IPS-11a (cell line): ENCODE measurements around the gene SCNN1B.
"Not testable (repeated sequence)": the region's sequence is repeated elsewhere in the genome, so short reads cannot be mapped to it uniquely, and the experiment has no call there.

Experiments used
- H3K4me3 ChIP-seq: one replicate; pipeline ENCODE4 v1.5.1; 2013; ENCODE audit warnings: low read depth, low read length, control low read depth

The SCNN1B gene

GRCh38 chr16:23288209-23288608 is 13.9 kb upstream of the SCNN1B start:
- H3K4me3 ChIP-seq: no peak overlapping the region

DNA sequence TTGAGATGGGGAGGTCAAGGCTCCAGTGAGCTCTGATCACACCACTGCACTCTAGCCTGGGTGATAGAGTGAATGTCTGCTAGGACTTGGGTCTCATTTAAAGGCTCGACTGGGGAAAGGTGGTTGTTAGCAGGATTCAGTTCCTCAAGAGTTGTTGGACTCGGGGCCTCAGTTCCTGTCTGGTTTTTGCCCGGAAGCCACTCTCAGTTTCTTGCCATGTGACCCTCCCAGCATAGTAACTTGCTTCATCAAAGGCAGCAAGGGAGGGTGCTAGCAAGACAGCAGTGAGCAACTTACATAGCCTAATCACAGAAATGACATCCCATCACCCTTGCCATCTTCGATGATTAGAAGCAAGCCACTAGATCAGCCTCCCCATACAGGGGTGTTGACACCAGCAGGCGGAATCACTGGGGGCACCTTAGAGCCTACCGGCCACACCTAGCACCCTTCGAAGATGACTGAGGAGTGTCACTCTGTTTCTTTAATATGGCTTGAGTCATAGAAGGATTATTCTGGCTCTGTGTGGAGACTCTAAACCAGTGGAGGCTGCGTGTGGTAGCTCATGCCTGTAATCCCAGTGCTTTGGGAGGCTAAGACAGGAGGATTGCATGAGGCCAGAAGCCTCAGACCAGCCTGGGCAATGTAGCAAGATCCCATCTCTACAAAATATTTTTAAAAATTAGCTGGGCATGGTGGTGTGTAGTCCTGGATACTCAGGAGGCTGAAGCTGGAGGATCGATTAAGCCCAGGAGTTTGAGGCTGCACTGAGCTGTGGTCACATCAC is 13.2 kb upstream of the SCNN1B start:
- H3K4me3 ChIP-seq: no peak overlapping the region

DNA sequence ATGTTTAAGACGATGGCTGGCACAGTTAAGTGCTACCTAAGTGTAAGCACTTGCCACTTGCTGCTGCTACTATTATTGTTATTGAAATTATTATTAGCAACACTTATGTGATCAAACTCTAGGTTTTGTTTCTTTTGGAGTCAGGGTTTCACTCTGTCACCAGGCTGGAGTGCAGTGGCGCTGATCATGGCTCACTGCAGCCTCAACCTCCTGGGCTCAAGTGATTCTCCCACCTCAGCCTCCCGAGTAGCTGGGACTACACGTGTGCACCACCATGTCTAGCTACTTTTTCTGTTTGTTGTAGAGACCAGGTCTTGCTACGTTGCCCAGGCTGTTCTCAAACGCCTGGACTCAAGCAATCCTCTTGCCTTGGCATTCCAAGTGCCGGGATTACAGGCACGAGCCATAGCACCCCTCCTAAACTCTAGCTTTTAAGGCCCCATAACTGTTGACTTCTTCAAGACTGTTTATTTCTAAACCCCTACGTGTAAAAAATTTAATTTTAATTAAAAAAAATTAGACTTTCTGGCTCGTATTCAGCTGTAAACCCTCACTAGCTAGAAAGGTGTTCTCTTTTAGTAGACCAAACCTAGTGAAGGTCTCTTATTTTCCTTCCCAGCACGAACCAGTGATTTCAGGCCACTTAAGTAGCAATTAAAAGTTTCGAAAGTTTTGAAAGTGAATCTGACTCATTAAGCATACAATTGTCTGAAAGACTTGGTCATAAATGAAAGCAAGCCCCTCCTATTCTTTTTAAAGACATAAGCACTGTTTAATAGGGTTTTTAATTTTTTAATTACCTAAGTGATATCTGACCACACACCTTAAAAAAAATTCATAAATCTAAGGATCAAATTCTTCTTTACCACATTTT is 11.7 kb upstream of the SCNN1B start:
- no peak overlapping the region for H3K4me3 ChIP-seq

DNA sequence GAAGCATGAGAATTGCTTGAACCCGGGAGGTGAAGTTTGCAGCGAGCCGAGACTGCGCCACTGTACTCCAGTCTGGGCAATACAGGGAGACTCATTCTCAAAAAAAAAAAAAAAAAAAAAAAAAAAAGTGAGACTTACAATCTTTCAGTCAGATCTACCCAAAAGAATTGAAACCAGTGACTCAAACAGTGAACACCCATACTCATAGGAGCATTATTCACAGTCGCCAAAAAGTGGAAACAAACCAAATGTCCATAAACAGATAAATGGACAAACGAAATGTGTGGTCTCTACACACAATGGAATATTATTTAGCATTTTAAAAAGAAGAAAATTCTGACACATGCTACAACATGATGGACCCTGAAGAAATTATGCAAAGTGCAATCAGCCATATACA is 9.1 kb upstream of the SCNN1B start:
- H3K4me3 ChIP-seq: no peak overlapping the region

- no peak overlapping the region for H3K4me3 ChIP-seq
Measured at GRCh38 chr16:23294260-23294659, 7.8 kb upstream of the SCNN1B start.

GRCh38 chr16:23296994-23297393 is 5.1 kb upstream of the SCNN1B start:
- H3K4me3 ChIP-seq: no peak overlapping the region

- no peak overlapping the region for H3K4me3 ChIP-seq
Measured at GRCh38 chr16:23298290-23298915, 3.7 kb upstream of the SCNN1B start.

GRCh38 chr16:23299815-23300214 is 2.3 kb upstream of the SCNN1B start:
- H3K4me3 ChIP-seq: not testable (repeated sequence)

- H3K4me3 ChIP-seq: peak overlapping the region; percentile 55
Measured at GRCh38 chr16:23301251-23302044, 654 bp upstream of the SCNN1B start.

- no peak overlapping the region for H3K4me3 ChIP-seq
Measured at GRCh38 chr16:23303685-23304084, 1.6 kb downstream of the SCNN1B start.

- no peak overlapping the region for H3K4me3 ChIP-seq
Measured at GRCh38 chr16:23304620-23305019, 2.5 kb downstream of the SCNN1B start.

DNA sequence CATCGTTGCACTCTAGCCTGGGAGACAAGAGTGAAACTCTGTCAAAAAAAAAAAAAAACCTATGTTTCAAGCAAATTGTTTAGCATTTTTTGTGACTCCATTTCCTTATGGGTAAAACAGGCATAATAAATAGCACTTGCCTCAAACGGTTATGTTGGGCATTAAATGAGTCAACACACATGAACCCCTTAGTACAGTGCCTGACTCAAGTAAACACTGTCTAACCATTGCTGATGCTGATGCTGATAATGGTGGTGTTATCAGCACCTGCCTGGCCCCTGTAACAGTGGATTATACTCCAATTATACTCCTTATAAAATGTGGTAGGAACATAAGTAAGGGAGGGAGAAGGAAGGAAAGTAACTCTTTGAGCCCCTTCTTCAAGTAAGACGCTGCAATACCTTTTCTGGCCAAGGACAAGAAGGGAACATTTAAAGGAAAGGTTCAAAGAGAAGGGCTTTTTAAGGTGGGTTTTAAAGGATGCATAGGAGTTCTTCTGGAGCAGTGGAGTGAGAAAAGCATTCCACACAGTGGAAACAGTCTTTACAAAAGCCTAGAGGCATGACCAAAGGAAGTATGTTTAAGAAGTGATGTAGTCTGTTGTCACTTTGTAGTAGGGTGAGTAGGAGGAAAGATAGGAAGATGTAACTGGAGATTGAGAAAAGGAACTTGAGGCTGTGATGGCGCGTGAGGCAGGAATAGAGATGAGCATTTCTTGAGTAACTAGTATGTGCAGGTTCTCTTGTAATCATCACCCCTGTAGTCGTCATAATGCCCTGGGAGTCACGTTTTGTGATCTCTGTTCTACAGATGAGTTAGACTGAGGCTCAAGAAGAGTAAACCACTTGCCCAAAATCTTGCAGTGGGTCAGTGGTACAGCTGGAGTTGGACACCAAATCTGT is 4.3 kb downstream of the SCNN1B start:
- H3K4me3 ChIP-seq: no peak overlapping the region

GRCh38 chr16:23310217-23310616 is 8.1 kb downstream of the SCNN1B start:
- H3K4me3 ChIP-seq: no peak overlapping the region

DNA sequence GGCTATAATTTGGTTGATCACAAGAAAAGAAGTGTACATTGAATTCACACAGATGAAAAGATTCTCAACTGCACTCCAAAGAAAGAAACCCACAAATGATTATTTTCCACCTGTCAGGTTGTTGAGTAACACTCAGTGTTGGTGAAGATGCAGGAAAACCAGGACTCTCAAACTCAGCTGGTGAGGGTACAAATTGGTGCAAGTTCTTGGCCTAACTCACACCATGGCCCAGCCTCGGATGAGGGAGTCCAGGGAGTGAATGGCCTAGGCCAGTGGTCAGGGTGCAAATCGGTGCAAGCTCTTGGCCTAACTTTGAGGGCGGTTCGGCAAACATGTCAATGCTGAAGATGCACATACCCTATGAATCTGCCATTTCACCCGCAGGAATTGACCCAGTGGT is 8.6 kb downstream of the SCNN1B start:
- H3K4me3 ChIP-seq: no peak overlapping the region

- no peak overlapping the region for H3K4me3 ChIP-seq
Measured at GRCh38 chr16:23316232-23316631, 14.1 kb downstream of the SCNN1B start.

GRCh38 chr16:23316634-23317265 is 14.6 kb downstream of the SCNN1B start:
- no peak overlapping the region for H3K4me3 ChIP-seq

DNA sequence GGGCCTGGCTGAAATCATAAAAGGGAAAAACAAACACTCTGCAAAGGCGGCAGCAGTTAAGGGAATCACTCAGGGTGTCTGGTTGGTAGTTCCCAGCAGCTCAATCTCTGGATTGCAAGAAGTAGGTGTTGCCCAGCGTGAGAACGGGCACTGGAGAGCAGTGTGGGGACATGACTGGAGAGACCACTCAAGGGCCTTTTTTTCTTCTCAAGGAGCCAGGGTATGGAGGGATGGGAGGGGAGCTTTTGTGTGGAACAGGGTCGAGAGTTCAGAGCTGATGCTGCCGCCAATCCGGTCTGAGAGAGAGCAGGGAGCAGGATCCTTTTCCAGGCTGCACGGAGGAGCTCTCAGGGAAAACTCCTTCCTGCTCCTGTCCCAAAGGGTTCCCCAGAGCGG is 15.2 kb downstream of the SCNN1B start:
- H3K4me3 ChIP-seq: no peak overlapping the region

GRCh38 chr16:23317751-23318150 is 15.6 kb downstream of the SCNN1B start:
- no peak overlapping the region for H3K4me3 ChIP-seq

DNA sequence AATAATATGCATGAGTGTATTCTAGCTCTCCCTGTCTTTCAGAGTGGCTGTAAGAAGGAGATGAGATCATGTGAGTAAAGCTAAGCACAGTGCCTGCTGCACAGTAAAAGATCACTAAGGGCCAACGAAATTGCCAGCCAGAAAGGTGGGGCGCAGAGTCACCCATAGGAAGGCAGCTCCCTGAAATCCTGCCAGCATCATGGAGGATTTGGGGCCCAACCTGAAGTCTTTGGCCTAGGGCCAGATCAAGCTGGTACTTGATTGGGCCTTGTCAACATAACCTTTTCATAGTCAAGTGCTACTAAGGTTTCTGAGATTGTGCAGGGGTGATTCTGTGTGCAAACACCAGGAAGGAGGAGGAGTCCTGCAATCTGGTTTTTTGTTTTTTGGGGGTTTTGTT is 16.5 kb downstream of the SCNN1B start:
- no peak overlapping the region for H3K4me3 ChIP-seq
